Stomach (tissue), 4 donors: ENCODE measurements around the gene NOD2.
A peak's percentile ranks its signal among the peaks of the same experiment; 100 is the strongest.

ENCODE experiments used
- CTCF ChIP-seq, 7 experiments: fragments of 450-650 bp in 4 of 7; fragments of 200-600 bp in 3 of 7; sonication (generic) in 3 of 7; IDR thresholded peaks; one replicate each; pipeline ENCODE4 v1.5.1; 2016 to 2019; ENCODE audit warnings: antibody characterized with exemption in 7 of 7, control low read depth in 2 of 7, mild to moderate bottlenecking in 1 of 7
- EP300 ChIP-seq: sonication (generic); formaldehyde crosslinking; IDR thresholded peaks from one replicate; pipeline ENCODE4 v1.6.1; 2017; ENCODE audit warnings: antibody characterized with exemption
- POLR2AphosphoS5 ChIP-seq, 3 donors: sonication (generic); formaldehyde crosslinking; IDR thresholded peaks; one replicate each; pipeline ENCODE4 v1.6.1; 2016; ENCODE audit warnings: antibody characterized with exemption in 3 of 3

GRCh38 chr16:50644729-50645128 is 48.7 kb upstream of the NOD2 start:
- TF ChIP-seq EP300 = no peak
- no peak for TF ChIP-seq POLR2AphosphoS5 (IDR thresholded peaks at IDR 0.05)
- TF ChIP-seq CTCF (IDR thresholded peaks at IDR 0.05) = peak in 5 of 7 experiments; percentile 7 to 31 (median 21)
